Hematopoietic multipotent progenitor cell treated with erythropoietin and hydrocortisone succinate and interleukin-3 and kit ligand, for 17 days (in vitro differentiated cells): ENCODE data around the gene DBR1.
"Not testable (repeated sequence)": the region's sequence is repeated elsewhere in the genome, so short reads cannot be mapped to it uniquely, and the experiment has no call there.

Experiments used
- DNase-seq: peaks from one replicate; pipeline ENCODE4 v3.0.0-alpha.2; 2015; ENCODE audit warnings: low spot score

DBR1 gene

DNA sequence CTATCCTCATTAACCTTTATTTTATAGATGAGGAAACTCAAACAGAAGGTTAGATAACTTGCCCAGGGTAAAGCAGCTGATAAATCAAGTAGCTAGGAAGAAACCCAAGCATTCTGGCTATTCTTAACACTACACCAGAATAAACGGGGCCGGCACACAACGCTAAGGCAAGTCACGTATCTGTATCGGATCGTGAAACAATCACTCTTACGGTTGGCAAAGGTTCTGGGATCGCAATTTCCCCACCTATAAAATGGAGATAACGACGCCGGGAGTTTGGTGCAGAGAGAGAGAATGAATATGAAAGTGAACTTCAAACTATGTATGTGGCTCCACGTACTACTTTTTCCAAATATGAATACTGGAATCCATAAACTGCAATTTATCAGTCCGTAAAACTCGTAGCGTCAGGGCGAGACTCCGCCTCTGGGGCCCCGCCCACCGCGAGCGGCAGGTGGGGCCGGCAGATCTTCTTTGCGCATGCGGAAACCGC, 12.1 kb upstream of the DBR1 start:
- peak; percentile 95 for DNase-seq

DNA sequence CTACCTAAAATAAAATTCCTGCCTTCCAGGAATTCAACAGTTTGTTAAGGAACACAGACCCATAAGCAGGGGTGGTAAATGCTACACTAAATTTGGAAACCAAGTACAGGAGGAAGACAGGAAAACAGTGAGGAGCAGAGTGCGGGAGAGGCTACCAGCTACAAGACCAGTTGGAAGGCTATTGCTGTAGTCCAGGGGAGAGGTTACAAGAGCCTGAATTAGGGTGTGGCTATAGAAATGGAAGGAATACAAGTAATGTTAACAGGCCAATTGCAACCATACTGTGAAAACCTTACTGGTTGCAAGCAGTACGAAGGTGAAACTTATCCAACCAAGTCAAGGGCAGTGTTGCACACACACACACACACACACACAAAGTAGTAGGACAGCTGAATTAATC, 11.5 kb upstream of the DBR1 start:
- peak; percentile 44 for DNase-seq

DNA sequence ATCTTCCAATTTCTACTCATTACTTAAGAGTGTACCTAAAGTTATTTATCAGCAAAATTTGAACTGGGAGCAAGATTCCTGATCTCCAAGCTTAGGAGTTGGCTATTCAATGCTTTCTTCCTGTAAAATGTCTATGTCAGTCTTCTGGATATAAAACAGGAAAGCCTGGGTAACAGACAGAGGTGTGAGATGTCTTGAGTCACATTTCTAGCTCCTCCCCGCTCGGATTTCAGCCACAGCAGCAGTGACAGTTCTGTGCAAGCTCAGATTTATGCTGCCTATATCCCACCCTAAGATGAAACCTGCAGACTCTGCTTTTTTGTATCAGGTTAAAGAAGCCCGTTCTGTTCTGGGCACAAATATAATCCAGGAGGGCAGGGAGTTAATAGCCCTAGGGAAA, 10.3 kb upstream of the DBR1 start:
- DNase-seq = no peak

- peak; percentile 80 for DNase-seq
Measured at GRCh38 chr3:138180375-138181029, 5.8 kb upstream of the DBR1 start.

GRCh38 chr3:138173769-138174420, 826 bp downstream of the DBR1 start:
- DNase-seq = peak; percentile 38

- no peak for DNase-seq
Measured at GRCh38 chr3:138172625-138173024, 2.1 kb downstream of the DBR1 start.

DNA sequence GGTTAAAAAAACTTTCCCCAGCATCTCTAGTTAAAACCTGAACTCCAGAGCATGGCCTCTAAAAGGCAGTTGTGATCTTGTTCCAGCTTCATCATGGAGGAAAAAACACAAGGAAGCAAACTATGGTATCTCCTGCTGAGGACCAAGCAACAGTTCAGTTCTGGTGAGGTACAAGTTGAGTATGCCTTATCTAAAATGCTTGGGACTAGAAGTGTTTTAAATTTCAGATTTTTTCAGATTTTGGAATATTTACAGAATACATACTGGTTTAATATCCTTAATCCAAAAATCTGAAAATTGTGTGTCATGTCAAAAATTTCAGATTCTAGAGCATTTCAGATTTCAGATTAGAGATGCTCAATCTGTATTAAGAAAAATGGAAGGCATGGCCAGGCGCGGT, 9.7 kb downstream of the DBR1 start:
- no peak for DNase-seq

DNA sequence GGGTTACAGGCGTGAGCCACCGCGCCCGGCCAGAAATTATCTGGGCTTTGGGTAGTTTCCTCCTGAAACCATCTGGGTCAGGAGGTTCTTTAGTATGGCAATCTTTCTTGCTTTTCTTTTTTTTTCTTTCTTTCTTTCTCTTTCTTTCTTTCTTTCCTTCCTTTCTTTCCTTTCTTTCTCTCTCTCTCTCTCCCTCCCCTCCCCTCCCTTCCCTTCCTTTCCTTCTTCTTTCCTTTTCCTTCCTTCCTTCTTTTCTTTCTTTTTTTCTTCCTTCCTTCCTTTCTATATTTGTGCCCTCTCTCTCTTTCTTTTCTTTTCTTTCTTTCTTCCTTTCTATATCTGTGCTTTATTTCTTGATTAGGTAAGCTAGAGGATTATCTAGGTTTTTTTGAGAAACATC, 17.0 kb downstream of the DBR1 start:
- DNase-seq = no peak

- no peak for DNase-seq
Measured at GRCh38 chr3:138154534-138154933, 20.2 kb downstream of the DBR1 start.

- no peak for DNase-seq
Measured at GRCh38 chr3:138148503-138148902, 26.2 kb downstream of the DBR1 start.

GRCh38 chr3:138142181-138142580, 32.5 kb downstream of the DBR1 start:
- DNase-seq = not testable (repeated sequence)

DNA sequence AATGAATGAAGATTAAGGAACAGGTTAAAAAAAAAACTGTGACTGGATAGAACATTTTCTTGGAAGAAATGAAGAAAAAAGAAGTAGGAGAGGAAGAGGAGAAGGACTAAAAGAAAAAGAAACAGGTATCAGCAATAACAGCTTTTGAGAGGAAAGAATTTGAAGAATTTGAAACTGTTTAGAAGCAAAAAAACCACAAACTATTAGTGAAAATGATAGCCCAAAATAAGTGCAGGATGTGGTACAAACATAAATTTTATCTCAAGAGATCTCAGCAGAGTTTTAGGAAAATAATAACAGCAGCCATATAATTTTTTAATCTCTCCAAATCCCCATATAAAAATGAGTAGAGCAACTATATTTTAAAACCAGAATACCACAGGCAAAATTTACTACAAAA, 33.8 kb downstream of the DBR1 start:
- DNase-seq = no peak

DNA sequence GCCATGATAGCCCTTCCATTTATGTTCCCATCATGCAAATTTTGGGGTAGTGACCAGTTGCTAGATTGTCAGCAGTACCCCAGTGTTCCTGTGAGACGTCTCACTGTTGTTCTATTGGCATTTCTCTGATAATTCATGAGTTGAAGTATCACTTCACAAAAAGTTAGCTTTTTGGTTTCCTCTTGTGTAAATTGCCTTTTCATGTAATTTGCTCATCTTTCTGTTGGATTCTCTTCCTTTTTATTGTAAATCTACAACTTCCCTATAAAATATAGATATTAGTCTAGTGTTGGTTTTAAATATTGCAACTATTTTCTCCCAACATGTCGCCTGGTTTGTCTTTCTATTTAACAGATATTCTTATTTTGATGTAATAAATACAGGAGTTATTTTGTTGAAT, 35.0 kb downstream of the DBR1 start:
- no peak for DNase-seq

DNA sequence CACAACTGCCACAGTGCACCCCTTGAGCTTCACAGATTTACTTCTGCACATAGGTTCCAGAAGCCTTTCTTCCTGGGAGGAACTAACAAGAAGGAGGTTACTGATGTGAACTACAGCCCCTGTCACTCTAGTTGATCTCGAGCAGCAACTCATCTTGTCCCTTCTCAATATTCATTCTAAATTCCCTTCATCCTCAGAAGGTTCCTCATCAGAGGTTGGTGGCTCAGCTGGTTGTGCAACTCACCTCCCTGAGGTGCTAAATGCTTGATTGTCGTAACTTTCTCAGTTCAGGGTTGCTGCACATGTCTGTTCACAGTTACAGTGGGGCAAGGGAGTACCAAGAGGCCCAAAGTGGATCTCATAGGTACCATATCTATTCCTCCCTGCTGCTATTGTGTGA, 36.9 kb downstream of the DBR1 start:
- DNase-seq = no peak

DNA sequence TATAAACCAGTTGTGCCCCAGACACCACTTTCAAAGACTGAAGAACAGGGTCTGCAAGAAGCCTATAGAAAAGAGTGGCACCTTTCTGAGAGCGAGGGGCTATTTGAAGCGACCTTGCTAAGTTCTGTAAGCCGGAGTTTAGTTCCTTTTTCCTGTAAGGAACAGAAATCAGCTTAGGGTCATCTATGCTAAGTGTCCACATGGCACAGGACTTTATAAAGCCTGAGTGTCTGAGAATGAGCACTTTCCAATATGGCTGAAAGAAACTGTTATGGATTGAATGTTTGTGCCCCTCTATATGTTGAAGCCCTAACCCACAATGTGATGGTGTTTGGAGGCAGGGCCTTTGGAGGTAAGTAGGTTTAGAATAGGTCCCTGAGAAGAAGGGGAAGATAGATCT, 38.5 kb downstream of the DBR1 start:
- DNase-seq = no peak

DNA sequence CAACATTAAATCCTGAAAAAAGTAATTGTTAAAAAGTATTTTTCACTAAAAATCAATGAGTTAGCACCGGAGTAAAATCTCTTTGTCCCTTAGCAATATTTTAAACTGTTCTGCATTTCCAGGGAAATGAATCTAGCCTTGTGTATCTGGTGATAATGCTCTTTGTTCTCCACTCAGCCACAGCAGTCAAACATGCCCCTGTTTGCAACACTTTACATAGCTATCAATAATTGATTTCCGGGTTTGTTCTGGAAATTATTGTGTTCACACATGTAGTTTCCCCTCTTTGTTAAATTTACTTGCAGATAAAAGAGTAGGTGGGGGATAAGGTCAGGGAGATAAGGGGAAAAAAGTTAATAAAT, 38.9 kb downstream of the DBR1 start:
- no peak for DNase-seq

GRCh38 chr3:138135146-138135832, 39.4 kb downstream of the DBR1 start:
- no peak for DNase-seq

- no peak for DNase-seq
Measured at GRCh38 chr3:138132239-138132638, 42.5 kb downstream of the DBR1 start, which contains the start of gene A4GNT. Gene A4GNT (minus strand): TSS chr3:138132390. CDS start chr3:138131256, 1,134 bp downstream.

- DNase-seq = no peak
Measured at GRCh38 chr3:138127636-138128365, 46.9 kb downstream of the DBR1 start.

DNA sequence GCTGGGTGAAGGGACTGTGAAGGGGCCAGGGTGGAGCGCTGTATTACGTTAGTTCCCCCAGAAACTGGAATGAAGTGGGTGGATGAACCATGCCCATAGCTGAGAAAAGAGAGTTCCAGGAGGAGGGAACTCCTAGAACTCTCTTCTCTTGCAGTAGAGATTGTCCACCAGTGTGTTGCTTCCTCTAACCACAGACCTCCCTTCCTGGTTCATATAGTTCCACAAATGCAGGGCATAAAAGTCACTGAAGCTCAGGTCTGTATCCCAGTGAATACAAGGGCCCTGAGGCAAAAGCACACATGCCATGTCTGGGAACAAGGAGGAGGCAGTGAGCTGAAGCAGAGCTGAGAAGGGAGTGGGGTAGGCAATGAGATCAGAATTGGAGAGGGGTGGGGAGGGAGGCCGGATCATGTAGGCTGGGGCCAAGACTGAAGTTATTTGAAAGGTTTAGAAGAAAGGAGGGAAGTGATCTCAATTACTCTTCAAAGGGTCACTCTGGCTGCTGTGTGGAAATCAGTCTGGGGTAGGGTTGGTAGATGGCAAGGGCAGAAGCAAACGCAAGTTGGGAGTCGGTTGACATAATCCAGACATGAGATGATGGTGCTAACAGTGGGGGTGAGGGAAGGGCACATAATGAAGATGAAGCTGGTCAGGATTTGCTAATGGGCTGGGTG, 49.0 kb downstream of the DBR1 start:
- DNase-seq = no peak

GRCh38 chr3:138124706-138125355, 49.9 kb downstream of the DBR1 start:
- no peak for DNase-seq
